Stimulated activated CD4-positive, alpha-beta T cell treated with anti-CD3 and anti-CD28 coated beads, Interleukin-12 subunit alpha, Interleukin-12 subunit beta, amount 100 ng/mL, for 24 hours (primary cell): ENCODE measurements around the gene SLC9A3.

Experiments used
- DNase-seq, 2 experiments: peaks; one replicate each; pipeline ENCODE4 v3.0.0-alpha.2; 2020; ENCODE audit warnings: low read depth in 2 of 2

The SLC9A3 gene

GRCh38 chr5:459562-460272, 64.5 kb downstream of the SLC9A3 start:
- DNase-seq = no peak

- DNase-seq = peak; percentile 50 to 59
Observed at GRCh38 chr5:458547-459353, 65.5 kb downstream of the SLC9A3 start.

GRCh38 chr5:457195-457961, 66.9 kb downstream of the SLC9A3 start:
- no peak for DNase-seq

- no peak for DNase-seq
Observed at GRCh38 chr5:456351-457194, 67.7 kb downstream of the SLC9A3 start.

GRCh38 chr5:455806-456205, 68.4 kb downstream of the SLC9A3 start:
- no peak for DNase-seq

- no peak for DNase-seq
Observed at GRCh38 chr5:454936-455335, 69.3 kb downstream of the SLC9A3 start.

- DNase-seq = no peak
Observed at GRCh38 chr5:453725-454481, 70.3 kb downstream of the SLC9A3 start.

- DNase-seq = no peak
Observed at GRCh38 chr5:452978-453710, 71.1 kb downstream of the SLC9A3 start.

- DNase-seq = no peak
Observed at GRCh38 chr5:451587-452458, 72.4 kb downstream of the SLC9A3 start.

- no peak for DNase-seq
Observed at GRCh38 chr5:449151-449550, 75.1 kb downstream of the SLC9A3 start.

- no peak for DNase-seq
Observed at GRCh38 chr5:448766-449090, 75.5 kb downstream of the SLC9A3 start.

GRCh38 chr5:448061-448765, 76.0 kb downstream of the SLC9A3 start:
- no peak for DNase-seq

- DNase-seq = no peak
Observed at GRCh38 chr5:447501-447900, 76.7 kb downstream of the SLC9A3 start.

GRCh38 chr5:446883-447263, 77.4 kb downstream of the SLC9A3 start:
- DNase-seq = no peak

- no peak for DNase-seq
Observed at GRCh38 chr5:446066-446882, 78.0 kb downstream of the SLC9A3 start.

GRCh38 chr5:445591-445990, 78.7 kb downstream of the SLC9A3 start:
- no peak for DNase-seq

- DNase-seq = no peak
Observed at GRCh38 chr5:444226-444625, 80.0 kb downstream of the SLC9A3 start.
